Stomach (tissue), 4 donors: ENCODE data around the gene KRTAP12-2.
"Not testable (repeated sequence)": the region's sequence is repeated elsewhere in the genome, so short reads cannot be mapped to it uniquely, and the experiment has no call there.

Experiments
- POLR2A ChIP-seq, 4 donors: fragments of 450-650 bp; IDR thresholded peaks; one replicate each; pipeline ENCODE4 v1.6.1; 2016; ENCODE audit warnings: antibody characterized with exemption in 4 of 4, control low read depth in 2 of 4, mild to moderate bottlenecking in 1 of 4, moderate library complexity in 1 of 4
- POLR2AphosphoS5 ChIP-seq, 3 donors: sonication (generic); formaldehyde crosslinking; IDR thresholded peaks; one replicate each; pipeline ENCODE4 v1.6.1; 2016; ENCODE audit warnings: antibody characterized with exemption in 3 of 3
- TF ChIP-seq, protein P1 (sequence below), 7 experiments: fragments of 450-650 bp in 4 of 7; fragments of 200-600 bp in 3 of 7; sonication (generic) in 3 of 7; IDR thresholded peaks; one replicate each; pipeline ENCODE4 v1.5.1; 2016 to 2019; ENCODE audit warnings: antibody characterized with exemption in 7 of 7, control low read depth in 2 of 7, mild to moderate bottlenecking in 1 of 7

GRCh38 chr21:44627181-44627822, 39.4 kb downstream of the KRTAP12-2 start:
- TF ChIP-seq, protein P1, sequence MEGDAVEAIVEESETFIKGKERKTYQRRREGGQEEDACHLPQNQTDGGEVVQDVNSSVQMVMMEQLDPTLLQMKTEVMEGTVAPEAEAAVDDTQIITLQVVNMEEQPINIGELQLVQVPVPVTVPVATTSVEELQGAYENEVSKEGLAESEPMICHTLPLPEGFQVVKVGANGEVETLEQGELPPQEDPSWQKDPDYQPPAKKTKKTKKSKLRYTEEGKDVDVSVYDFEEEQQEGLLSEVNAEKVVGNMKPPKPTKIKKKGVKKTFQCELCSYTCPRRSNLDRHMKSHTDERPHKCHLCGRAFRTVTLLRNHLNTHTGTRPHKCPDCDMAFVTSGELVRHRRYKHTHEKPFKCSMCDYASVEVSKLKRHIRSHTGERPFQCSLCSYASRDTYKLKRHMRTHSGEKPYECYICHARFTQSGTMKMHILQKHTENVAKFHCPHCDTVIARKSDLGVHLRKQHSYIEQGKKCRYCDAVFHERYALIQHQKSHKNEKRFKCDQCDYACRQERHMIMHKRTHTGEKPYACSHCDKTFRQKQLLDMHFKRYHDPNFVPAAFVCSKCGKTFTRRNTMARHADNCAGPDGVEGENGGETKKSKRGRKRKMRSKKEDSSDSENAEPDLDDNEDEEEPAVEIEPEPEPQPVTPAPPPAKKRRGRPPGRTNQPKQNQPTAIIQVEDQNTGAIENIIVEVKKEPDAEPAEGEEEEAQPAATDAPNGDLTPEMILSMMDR (IDR thresholded peaks at IDR 0.05), result not testable (repeated sequence)
- TF ChIP-seq POLR2A, POLR2AphosphoS5 (IDR thresholded peaks at IDR 0.05): not testable (repeated sequence)
